Loucy (cell line): ENCODE measurements around the gene RUNX1.

ENCODE experiments used
- H2AFZ ChIP-seq: fragments of 200-600 bp; sonication (generic); 2 replicates; pipeline ENCODE4 v1.6.0; 2016; ENCODE audit warnings: antibody characterized with exemption, mild to moderate bottlenecking, low read length, moderate library complexity
- H3F3A ChIP-seq: fragments of 200-600 bp; 2 replicates; pipeline ENCODE4 v1.6.0; 2016; ENCODE audit warnings: antibody characterized with exemption, low read depth, mild to moderate bottlenecking
- H3K27me3 ChIP-seq: fragments of 200-600 bp; sonication (generic); 2 replicates; pipeline ENCODE4 v1.6.1; 2014; ENCODE audit warnings: low read length, mild to moderate bottlenecking; ENCODE audit not compliant: insufficient read depth, poor library complexity, severe bottlenecking
- H3K36me3 ChIP-seq: fragments of 200-600 bp; sonication (generic); 2 replicates; pipeline ENCODE4 v1.6.1; 2016; ENCODE audit warnings: low read length; ENCODE audit not compliant: insufficient read depth
- H3K4me1 ChIP-seq: fragments of 200-600 bp; sonication (generic); 2 replicates; pipeline ENCODE4 v1.5.1; 2014; ENCODE audit warnings: low read length, mild to moderate bottlenecking; ENCODE audit not compliant: insufficient read depth, poor library complexity, severe bottlenecking
- H3K4me2 ChIP-seq: fragments of 200-600 bp; sonication (generic); 2 replicates; pipeline ENCODE4 v1.6.0; 2014; ENCODE audit warnings: antibody characterized with exemption, low read length, low read depth, mild to moderate bottlenecking; ENCODE audit not compliant: poor library complexity, severe bottlenecking
- H3K4me3 ChIP-seq: fragments of 200-600 bp; sonication (generic); 2 replicates; pipeline ENCODE4 v1.5.1; 2014; ENCODE audit warnings: low read length, mild to moderate bottlenecking, mixed read lengths; ENCODE audit not compliant: poor library complexity, severe bottlenecking
- H3K79me2 ChIP-seq: fragments of 200-600 bp; sonication (generic); 2 replicates; pipeline ENCODE4 v1.6.1; 2014; ENCODE audit warnings: low read length; ENCODE audit not compliant: insufficient read depth
- H3K9ac ChIP-seq: fragments of 200-600 bp; sonication (generic); 2 replicates; pipeline ENCODE4 v1.6.0; 2014; ENCODE audit warnings: mild to moderate bottlenecking, low read depth, low read length, moderate library complexity; ENCODE audit not compliant: poor library complexity, severe bottlenecking
- H3K9me2 ChIP-seq: fragments of 200-600 bp; sonication (generic); replicated peaks from 2 replicates; pipeline ENCODE4 v1.6.1; 2016; ENCODE audit warnings: low read depth, low read length, mixed read lengths
- H3K9me3 ChIP-seq: fragments of 200-600 bp; sonication (generic); 2 replicates; pipeline ENCODE4 v1.6.1; 2014; ENCODE audit warnings: mild to moderate bottlenecking, antibody characterized with exemption, low read length, low read depth; ENCODE audit not compliant: insufficient read depth
- H4K20me1 ChIP-seq: fragments of 200-600 bp; sonication (generic); 2 replicates; pipeline ENCODE4 v1.6.0; 2014; ENCODE audit warnings: antibody characterized with exemption, low read length, mild to moderate bottlenecking; ENCODE audit not compliant: insufficient read depth, poor library complexity, severe bottlenecking
- CTCF ChIP-seq: fragments of 200-600 bp; sonication (generic); conservative IDR thresholded peaks from 2 replicates; pipeline ENCODE4 v1.5.1; 2014; ENCODE audit warnings: mild to moderate bottlenecking, antibody characterized with exemption, low read length
- EZH2phosphoT487 ChIP-seq: fragments of 200-600 bp; IDR thresholded peaks from 2 replicates; pipeline ENCODE4 v1.6.1; 2018; ENCODE audit warnings: antibody characterized with exemption, mild to moderate bottlenecking, moderate library complexity, borderline replicate concordance

The RUNX1 gene

GRCh38 chr21:34984356-34985058, 64.6 kb downstream of the RUNX1 start:
- Histone ChIP-seq H3K9me2 (no peaks in the 10 kb centered on the region), H3F3A (peaks cover 20% of the 10 kb centered on the region), H3K36me3 (peaks cover 75% of the 10 kb centered on the region; the same call in 1 of the 2 replicates), H3K9ac (no peak overlapping the region), H3K4me3 (peak overlapping the region; percentile 11), H3K4me1 (peaks cover 77% of the 10 kb centered on the region), H3K4me2 (peak overlapping the region; percentile 77), H3K27me3 (no peaks in the 10 kb centered on the region), H4K20me1 (peaks cover 98% of the 10 kb centered on the region), H2AFZ (no peak overlapping the region), H3K9me3 (no peaks in the 10 kb centered on the region), H3K79me2 (peaks cover 98% of the 10 kb centered on the region)
- TF ChIP-seq EZH2phosphoT487 (no peak), CTCF (no peak)

- no peak overlapping the region for H2AFZ ChIP-seq
These were observed 65.4 kb downstream of the RUNX1 start for GRCh38 chr21:34983680-34984086.

GRCh38 chr21:34981791-34982190, 67.3 kb downstream of the RUNX1 start:
- no peak for TF ChIP-seq EZH2phosphoT487
- no peak for TF ChIP-seq CTCF
- H3K9me2 ChIP-seq, result no peaks in the 10 kb centered on the region
- peaks cover 20% of the 10 kb centered on the region for H3F3A ChIP-seq
- peaks cover 74% of the 10 kb centered on the region; the same call in 1 of the 2 replicates for H3K36me3 ChIP-seq
- peaks cover 99% of the 10 kb centered on the region for H4K20me1 ChIP-seq
- H3K4me3 ChIP-seq, result no peak overlapping the region
- H3K9ac ChIP-seq, result no peak overlapping the region
- no peaks in the 10 kb centered on the region for H3K27me3 ChIP-seq
- H3K4me1 ChIP-seq, result peaks cover 63% of the 10 kb centered on the region
- H3K9me3 ChIP-seq, result no peaks in the 10 kb centered on the region
- peaks cover 98% of the 10 kb centered on the region for H3K79me2 ChIP-seq
- no peak overlapping the region for H3K4me2 ChIP-seq
- no peak overlapping the region for H2AFZ ChIP-seq

More at GRCh38 chr21:34983680-34984086, 65.4 kb downstream of the RUNX1 start:
- H3K4me1 ChIP-seq, result peaks cover 80% of the 10 kb centered on the region
- H3K4me3 ChIP-seq, result peak overlapping the region; percentile 57
- TF ChIP-seq CTCF (no peak), EZH2phosphoT487 (no peak)
- H3K9me3 ChIP-seq, result no peaks in the 10 kb centered on the region
- H3K4me2 ChIP-seq, result peak overlapping the region; percentile 77
- H4K20me1 ChIP-seq, result peaks cover 98% of the 10 kb centered on the region
- no peaks in the 10 kb centered on the region for H3K27me3 ChIP-seq
- H3K9ac ChIP-seq, result peak overlapping the region; percentile 21
- H3K36me3 ChIP-seq, result peaks cover 81% of the 10 kb centered on the region; the same call in 1 of the 2 replicates
- H3K9me2 ChIP-seq, result no peaks in the 10 kb centered on the region
- H3F3A ChIP-seq, result peaks cover 20% of the 10 kb centered on the region
- H3K79me2 ChIP-seq, result peaks cover 98% of the 10 kb centered on the region
